LNCAP (cell line): ENCODE data around the gene AQP4.

Source experiments
- TF ChIP-seq, protein P1 (sequence below): fragments of 450-650 bp; IDR thresholded peaks from 2 replicates; pipeline ENCODE4 v1.5.1; 2017; ENCODE audit warnings: mild to moderate bottlenecking

AQP4 gene

GRCh38 chr18:26865557-26865956, at the start of gene AQP4:
AQP4 (minus strand) TSS chr18:26865707; CDS start chr18:26865689, 18 bp downstream.
- TF ChIP-seq, protein P1, sequence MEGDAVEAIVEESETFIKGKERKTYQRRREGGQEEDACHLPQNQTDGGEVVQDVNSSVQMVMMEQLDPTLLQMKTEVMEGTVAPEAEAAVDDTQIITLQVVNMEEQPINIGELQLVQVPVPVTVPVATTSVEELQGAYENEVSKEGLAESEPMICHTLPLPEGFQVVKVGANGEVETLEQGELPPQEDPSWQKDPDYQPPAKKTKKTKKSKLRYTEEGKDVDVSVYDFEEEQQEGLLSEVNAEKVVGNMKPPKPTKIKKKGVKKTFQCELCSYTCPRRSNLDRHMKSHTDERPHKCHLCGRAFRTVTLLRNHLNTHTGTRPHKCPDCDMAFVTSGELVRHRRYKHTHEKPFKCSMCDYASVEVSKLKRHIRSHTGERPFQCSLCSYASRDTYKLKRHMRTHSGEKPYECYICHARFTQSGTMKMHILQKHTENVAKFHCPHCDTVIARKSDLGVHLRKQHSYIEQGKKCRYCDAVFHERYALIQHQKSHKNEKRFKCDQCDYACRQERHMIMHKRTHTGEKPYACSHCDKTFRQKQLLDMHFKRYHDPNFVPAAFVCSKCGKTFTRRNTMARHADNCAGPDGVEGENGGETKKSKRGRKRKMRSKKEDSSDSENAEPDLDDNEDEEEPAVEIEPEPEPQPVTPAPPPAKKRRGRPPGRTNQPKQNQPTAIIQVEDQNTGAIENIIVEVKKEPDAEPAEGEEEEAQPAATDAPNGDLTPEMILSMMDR = no peak

DNA sequence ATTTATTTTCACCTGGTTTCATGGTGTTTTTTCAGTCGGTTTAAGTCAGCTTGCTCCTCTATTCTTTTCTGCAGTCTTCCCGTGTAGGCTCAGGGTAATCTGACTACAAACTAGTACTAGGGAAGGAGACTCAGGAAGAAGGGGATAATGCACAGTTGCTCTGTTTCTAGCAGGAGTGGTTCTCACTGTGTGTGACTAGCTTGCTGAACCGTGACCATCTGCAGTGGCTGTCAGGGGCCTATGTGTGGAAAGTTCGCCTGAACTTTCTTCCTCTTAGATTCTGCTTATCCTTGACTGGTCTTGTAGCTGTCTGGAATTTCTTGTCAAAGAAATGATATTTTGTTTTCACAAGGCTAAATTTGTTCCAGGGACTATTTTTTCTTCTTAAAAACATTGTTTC, 46.3 kb upstream of the AQP4 start:
- TF ChIP-seq, protein P1 = no peak

- TF ChIP-seq, protein P1 = no peak
These were observed 44.2 kb upstream of the AQP4 start for GRCh38 chr18:26909599-26910290.

DNA sequence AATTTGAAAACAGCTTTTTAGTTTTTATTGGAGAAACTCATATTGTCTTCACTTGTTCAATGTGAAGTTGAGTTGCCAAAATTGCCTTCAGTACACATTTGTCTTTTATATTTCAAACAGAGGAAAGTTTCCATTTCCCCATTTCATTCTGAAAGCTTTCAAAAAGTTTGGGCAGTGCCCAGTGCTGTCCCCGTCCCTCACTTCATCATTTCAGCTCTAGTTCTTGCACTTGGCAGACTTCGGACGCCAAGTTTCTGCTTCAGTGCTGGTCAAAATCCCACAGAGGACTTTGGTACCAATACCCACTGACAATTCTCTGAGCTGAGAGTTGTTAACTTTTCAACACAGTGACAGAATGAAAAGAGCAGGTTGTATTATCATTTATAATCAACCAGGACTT, 43.4 kb upstream of the AQP4 start:
- TF ChIP-seq, protein P1 = no peak

- TF ChIP-seq, protein P1 = no peak
These were observed 36.8 kb upstream of the AQP4 start for GRCh38 chr18:26902291-26902690.

GRCh38 chr18:26901020-26901419, 35.5 kb upstream of the AQP4 start:
- TF ChIP-seq, protein P1 = no peak

- TF ChIP-seq, protein P1 = no peak
These were observed 28.9 kb upstream of the AQP4 start for GRCh38 chr18:26894426-26894825.

GRCh38 chr18:26893996-26894395, 28.5 kb upstream of the AQP4 start:
- TF ChIP-seq, protein P1 = no peak
